ENCODE results near the gene GPR82.

Gene GPR82

GRCh38 chrX:41758401-41758800 is 34.4 kb downstream of the GPR82 start:
- Histone ChIP-seq H3K27me3 (ENCODE audit: control insufficient read depth in 1 of 2, insufficient read depth in 2 of 2, low read length in 2 of 2) (no peaks in the 10 kb centered on the region), H3K27ac (ENCODE audit: low read depth, low read length) (no peak overlapping the region), H3K4me3 (ENCODE audit: low read depth in 1 of 2, low read length in 2 of 2) (no peak overlapping the region), H3K9ac (ENCODE audit: low read length) (no peak overlapping the region), H3K9me3 (ENCODE audit: low read length) (no peaks in the 10 kb centered on the region), H3K36me3 (ENCODE audit: insufficient read depth, low read length) (no peaks in the 10 kb centered on the region), H3K4me1 (ENCODE audit: insufficient read depth, low read length) (no peaks in the 10 kb centered on the region)

DNA sequence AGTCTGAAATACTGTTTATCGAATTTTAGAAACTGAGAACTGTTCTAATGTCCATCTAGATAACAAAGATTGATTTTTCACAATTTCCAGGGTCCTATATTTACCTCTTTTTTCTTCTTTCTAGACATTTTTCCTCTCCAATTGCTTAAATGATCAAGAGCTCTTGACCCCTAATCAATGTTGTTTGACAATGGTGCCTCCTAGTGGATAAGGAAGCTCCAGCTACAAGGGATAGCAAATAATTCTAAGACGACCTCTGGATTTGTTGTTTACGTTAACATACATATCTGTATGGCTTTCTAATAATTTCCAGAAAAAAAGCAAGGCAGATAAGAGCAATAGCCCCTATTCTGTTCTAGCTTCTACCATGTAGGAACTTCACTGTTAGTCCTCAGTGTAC is 35.8 kb downstream of the GPR82 start:
- H3K9ac ChIP-seq (ENCODE audit: low read length): no peak overlapping the region
- no peaks in the 10 kb centered on the region for H3K27me3 ChIP-seq (ENCODE audit: control insufficient read depth in 1 of 2, insufficient read depth in 2 of 2, low read length in 2 of 2)
- no peaks in the 10 kb centered on the region for H3K36me3 ChIP-seq (ENCODE audit: insufficient read depth, low read length)
- H3K4me3 ChIP-seq (ENCODE audit: low read depth in 1 of 2, low read length in 2 of 2): no peak overlapping the region
- no peaks in the 10 kb centered on the region for H3K4me1 ChIP-seq (ENCODE audit: insufficient read depth, low read length)
- no peaks in the 10 kb centered on the region for H3K9me3 ChIP-seq (ENCODE audit: low read length)
- H3K27ac ChIP-seq (ENCODE audit: low read depth, low read length): no peak overlapping the region

DNA sequence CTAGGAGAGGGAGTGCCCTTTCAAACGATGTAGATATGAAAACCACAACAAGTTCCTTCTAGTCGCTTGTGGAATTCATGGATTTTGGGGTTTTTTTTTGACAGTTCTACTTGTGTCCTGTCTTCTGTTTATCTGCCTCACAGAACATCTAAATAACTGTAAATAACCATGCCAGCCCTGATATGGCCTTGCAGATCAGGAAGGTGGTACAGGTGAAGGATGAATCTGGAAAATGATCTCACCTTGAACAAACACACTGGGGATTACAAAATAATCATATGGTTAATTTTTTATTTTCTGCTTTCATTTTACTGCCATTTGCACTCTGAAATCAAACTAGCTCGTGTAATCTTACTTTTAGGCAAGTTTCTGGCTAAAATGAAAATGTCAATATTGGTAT is 37.2 kb downstream of the GPR82 start:
- Histone ChIP-seq H3K4me1 (ENCODE audit: insufficient read depth, low read length) (no peaks in the 10 kb centered on the region), H3K27ac (ENCODE audit: low read depth, low read length) (no peak overlapping the region), H3K9ac (ENCODE audit: low read length) (no peak overlapping the region), H3K9me3 (ENCODE audit: low read length) (no peaks in the 10 kb centered on the region), H3K27me3 (ENCODE audit: control insufficient read depth in 1 of 2, insufficient read depth in 2 of 2, low read length in 2 of 2) (no peaks in the 10 kb centered on the region), H3K36me3 (ENCODE audit: insufficient read depth, low read length) (no peaks in the 10 kb centered on the region), H3K4me3 (ENCODE audit: low read depth in 1 of 2, low read length in 2 of 2) (no peak overlapping the region)

DNA sequence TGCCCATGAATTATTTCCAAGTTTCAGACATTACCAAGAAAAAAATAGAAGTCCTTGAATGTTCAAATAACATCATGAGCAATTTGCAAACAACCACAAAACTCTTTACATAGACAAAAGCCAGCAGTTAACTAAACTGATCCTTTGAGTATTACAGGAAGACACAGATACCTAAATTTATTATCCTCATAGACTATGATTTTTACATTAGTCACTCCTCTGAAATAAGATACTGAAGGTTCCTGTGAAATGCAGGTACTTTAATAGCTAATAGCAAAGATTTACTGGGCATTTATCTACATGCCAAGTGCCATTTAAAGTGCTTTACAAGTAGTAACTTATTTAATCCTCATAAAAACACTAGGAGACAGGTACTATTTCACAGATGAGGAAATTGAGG is 37.7 kb downstream of the GPR82 start:
- Histone ChIP-seq H3K4me1 (ENCODE audit: insufficient read depth, low read length) (no peaks in the 10 kb centered on the region), H3K9ac (ENCODE audit: low read length) (no peak overlapping the region), H3K9me3 (ENCODE audit: low read length) (no peaks in the 10 kb centered on the region), H3K27me3 (ENCODE audit: control insufficient read depth in 1 of 2, insufficient read depth in 2 of 2, low read length in 2 of 2) (no peaks in the 10 kb centered on the region), H3K27ac (ENCODE audit: low read depth, low read length) (no peak overlapping the region), H3K4me3 (ENCODE audit: low read depth in 1 of 2, low read length in 2 of 2) (no peak overlapping the region), H3K36me3 (ENCODE audit: insufficient read depth, low read length) (no peaks in the 10 kb centered on the region)

DNA sequence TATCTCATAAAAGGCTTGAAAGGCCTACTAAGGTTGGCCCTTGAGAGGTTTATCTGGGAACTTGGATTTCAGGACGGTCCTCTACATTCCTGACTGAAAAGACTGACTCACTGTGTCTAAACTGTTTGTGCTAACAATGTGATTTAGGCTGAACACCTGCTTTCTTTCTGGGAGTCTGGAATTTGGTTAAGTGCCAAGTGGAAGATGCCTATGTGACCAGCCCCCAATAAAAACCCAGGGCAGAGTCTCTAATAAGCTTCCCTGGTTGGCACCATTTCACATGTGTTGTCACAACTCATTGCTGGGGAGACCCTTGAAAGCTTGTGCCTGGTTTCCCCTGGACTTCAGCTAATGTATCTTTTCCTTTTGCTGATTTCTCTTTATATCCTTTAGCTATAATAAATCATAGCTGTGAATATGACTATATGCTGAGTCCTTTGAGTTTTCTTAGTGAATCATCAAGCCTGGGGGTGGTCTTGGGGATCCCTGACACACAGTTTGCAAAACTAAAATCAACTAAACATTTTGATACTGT is 55.1 kb downstream of the GPR82 start:
- Histone ChIP-seq H3K4me3 (ENCODE audit: low read depth in 1 of 2, low read length in 2 of 2) (no peak overlapping the region), H3K27ac (ENCODE audit: low read depth, low read length) (no peak overlapping the region), H3K9me3 (ENCODE audit: low read length) (no peaks in the 10 kb centered on the region), H3K9ac (ENCODE audit: low read length) (no peak overlapping the region), H3K36me3 (ENCODE audit: insufficient read depth, low read length) (no peaks in the 10 kb centered on the region), H3K27me3 (ENCODE audit: control insufficient read depth in 1 of 2, insufficient read depth in 2 of 2, low read length in 2 of 2) (no peaks in the 10 kb centered on the region), H3K4me1 (ENCODE audit: insufficient read depth, low read length) (peaks cover 7% of the 10 kb centered on the region)

All from muscle layer of colon (tissue), 2 donors.